ENCODE results near the gene FDPS. TPM values are rescaled to one million over a fixed set of nuclear protein-coding genes. Genes with fewer than 3 reads are reported as not detected.

FDPS gene
- polyA plus RNA-seq, 3 donors from 2014 or later, result 173 to 279 (median 206) TPM

- peaks cover 0 to 5% (median 0%) of the 10 kb centered on the region in 3 donors for H3K36me3 Mint-ChIP-seq
- H3K9me3 Mint-ChIP-seq, result no peaks in the 10 kb centered on the region
- H3K4me3 Mint-ChIP-seq, result no peak overlapping the region
- peak overlapping the region in 1 of 6 donors; percentile 56 for H3K27ac Mint-ChIP-seq
- peaks cover 27 to 33% of the 10 kb centered on the region in 2 donors for H3K4me1 Mint-ChIP-seq
- H3K27me3 Mint-ChIP-seq (ENCODE audit: low read depth in 3 of 3), result peaks cover 2 to 8% (median 3%) of the 10 kb centered on the region in 3 donors
- DNase-seq, result no peak
Observed at GRCh38 chr1:155313261-155313660, 4.6 kb downstream of the FDPS start.

- H3K27ac Mint-ChIP-seq, result no peak overlapping the region
- no peak overlapping the region for H3K4me3 Mint-ChIP-seq
Observed at GRCh38 chr1:155316922-155317321, 8.3 kb downstream of the FDPS start.

GRCh38 chr1:155318082-155318481, 9.4 kb downstream of the FDPS start:
- no peak for DNase-seq
- peaks cover 0 to 8% (median 4%) of the 10 kb centered on the region in 3 donors for H3K36me3 Mint-ChIP-seq
- no peaks in the 10 kb centered on the region for H3K9me3 Mint-ChIP-seq
- H3K27me3 Mint-ChIP-seq (ENCODE audit: low read depth in 3 of 3), result peaks cover 0 to 5% (median 0%) of the 10 kb centered on the region in 3 donors
- H3K27ac Mint-ChIP-seq, result peak overlapping the region in 1 of 6 donors; percentile 42
- H3K4me3 Mint-ChIP-seq, result no peak overlapping the region
- H3K4me1 Mint-ChIP-seq, result peaks cover 13 to 23% of the 10 kb centered on the region in 2 donors

More at GRCh38 chr1:155316922-155317321, 8.3 kb downstream of the FDPS start:
- DNase-seq, result no peak
- Mint-ChIP-seq H3K27me3 (ENCODE audit: low read depth in 3 of 3) (peaks cover 0 to 5% (median 3%) of the 10 kb centered on the region in 3 donors), H3K9me3 (no peaks in the 10 kb centered on the region), H3K4me1 (peaks cover 13 to 18% of the 10 kb centered on the region in 2 donors), H3K36me3 (peaks cover 0 to 8% (median 5%) of the 10 kb centered on the region in 3 donors)

GRCh38 chr1:155319536-155319935, 10.9 kb downstream of the FDPS start:
- peaks cover 13 to 23% of the 10 kb centered on the region in 2 donors for H3K4me1 Mint-ChIP-seq
- H3K36me3 Mint-ChIP-seq, result peaks cover 0 to 8% (median 0%) of the 10 kb centered on the region in 3 donors
- H3K27ac Mint-ChIP-seq, result no peak overlapping the region
- peaks cover 0 to 3% (median 3%) of the 10 kb centered on the region in 3 donors for H3K27me3 Mint-ChIP-seq (ENCODE audit: low read depth in 3 of 3)
- H3K9me3 Mint-ChIP-seq, result no peaks in the 10 kb centered on the region
- DNase-seq, result no peak
- peak overlapping the region in 1 of 5 donors; percentile 73 for H3K4me3 Mint-ChIP-seq

GRCh38 chr1:155320252-155320651, 11.6 kb downstream of the FDPS start:
- peaks cover 0 to 3% (median 3%) of the 10 kb centered on the region in 3 donors for H3K27me3 Mint-ChIP-seq (ENCODE audit: low read depth in 3 of 3)
- H3K4me1 Mint-ChIP-seq, result peaks cover 13 to 26% of the 10 kb centered on the region in 2 donors
- H3K36me3 Mint-ChIP-seq, result peaks cover 0 to 8% (median 0%) of the 10 kb centered on the region in 3 donors
- H3K4me3 Mint-ChIP-seq, result peak overlapping the region; percentile 68 to 78 (median 74)
- peak overlapping the region in 3 of 6 donors; percentile 9 to 41 (median 36) for H3K27ac Mint-ChIP-seq
- no peaks in the 10 kb centered on the region for H3K9me3 Mint-ChIP-seq
- no peak for DNase-seq

GRCh38 chr1:155320661-155321617, 12.3 kb downstream of the FDPS start, which contains the start of gene RUSC1:
Gene RUSC1, plus strand, starts transcription at chr1:155320894. Its CDS starts 880 bp downstream, at chr1:155321774.
- H3K9me3 Mint-ChIP-seq, result no peaks in the 10 kb centered on the region
- H3K36me3 Mint-ChIP-seq, result peaks cover 0 to 8% (median 0%) of the 10 kb centered on the region in 3 donors
- peak within 1 kb of the TSS; percentile 68 to 78 (median 74) for H3K4me3 Mint-ChIP-seq
- peak within 1 kb of the TSS in 3 of 6 donors; percentile 36 to 60 (median 41) for H3K27ac Mint-ChIP-seq
- peak; percentile 56 to 62 (median 60) for DNase-seq
- peaks cover 0 to 8% (median 4%) of the 10 kb centered on the region in 3 donors for H3K27me3 Mint-ChIP-seq (ENCODE audit: low read depth in 3 of 3)
- peaks cover 18 to 28% of the 10 kb centered on the region in 2 donors for H3K4me1 Mint-ChIP-seq

- peaks cover 24 to 30% of the 10 kb centered on the region in 2 donors for H3K4me1 Mint-ChIP-seq
- peaks cover 0 to 8% (median 0%) of the 10 kb centered on the region in 3 donors for H3K36me3 Mint-ChIP-seq
- H3K27me3 Mint-ChIP-seq (ENCODE audit: low read depth in 3 of 3), result peaks cover 0 to 9% (median 5%) of the 10 kb centered on the region in 3 donors
- no peaks in the 10 kb centered on the region for H3K9me3 Mint-ChIP-seq
- H3K4me3 Mint-ChIP-seq, result peak overlapping the region; percentile 73 to 87 (median 74)
- DNase-seq, result no peak
- peak overlapping the region in 1 of 6 donors; percentile 23 for H3K27ac Mint-ChIP-seq
Observed at GRCh38 chr1:155321639-155322503, 13.2 kb downstream of the FDPS start.

GRCh38 chr1:155322571-155322952, 13.9 kb downstream of the FDPS start:
- no peak for DNase-seq
- peaks cover 24 to 30% of the 10 kb centered on the region in 2 donors for H3K4me1 Mint-ChIP-seq
- peaks cover 0 to 9% (median 5%) of the 10 kb centered on the region in 3 donors for H3K27me3 Mint-ChIP-seq (ENCODE audit: low read depth in 3 of 3)
- peaks cover 0 to 8% (median 0%) of the 10 kb centered on the region in 3 donors for H3K36me3 Mint-ChIP-seq
- peak overlapping the region; percentile 73 to 87 (median 74) for H3K4me3 Mint-ChIP-seq
- peak overlapping the region in 1 of 6 donors; percentile 23 for H3K27ac Mint-ChIP-seq
- no peaks in the 10 kb centered on the region for H3K9me3 Mint-ChIP-seq

GRCh38 chr1:155322953-155323728, 14.5 kb downstream of the FDPS start:
- Mint-ChIP-seq H3K4me3 (peak overlapping the region; percentile 85 to 92 (median 88)), H3K4me1 (peaks cover 24 to 30% of the 10 kb centered on the region in 2 donors)
- peak; percentile 87 for DNase-seq

GRCh38 chr1:155323729-155324036, 15.0 kb downstream of the FDPS start:
- peaks cover 24 to 30% of the 10 kb centered on the region in 2 donors for H3K4me1 Mint-ChIP-seq
- peaks cover 0 to 5% (median 0%) of the 10 kb centered on the region in 3 donors for H3K36me3 Mint-ChIP-seq
- peak; percentile 71 to 78 (median 74) for DNase-seq
- peak overlapping the region; percentile 85 to 92 (median 88) for H3K4me3 Mint-ChIP-seq
- peaks cover 0 to 9% (median 5%) of the 10 kb centered on the region in 3 donors for H3K27me3 Mint-ChIP-seq (ENCODE audit: low read depth in 3 of 3)
- H3K27ac Mint-ChIP-seq, result peak overlapping the region in 5 of 6 donors; percentile 68 to 95 (median 87)
- no peaks in the 10 kb centered on the region for H3K9me3 Mint-ChIP-seq

More at GRCh38 chr1:155322953-155323728, 14.5 kb downstream of the FDPS start:
- peak overlapping the region in 5 of 6 donors; percentile 23 to 95 (median 82) for H3K27ac Mint-ChIP-seq
- H3K27me3 Mint-ChIP-seq (ENCODE audit: low read depth in 3 of 3), result peaks cover 0 to 9% (median 5%) of the 10 kb centered on the region in 3 donors
- H3K9me3 Mint-ChIP-seq, result no peaks in the 10 kb centered on the region
- H3K36me3 Mint-ChIP-seq, result peaks cover 0 to 8% (median 0%) of the 10 kb centered on the region in 3 donors

- H3K27ac Mint-ChIP-seq, result peak overlapping the region; percentile 55 to 95 (median 86)
- DNase-seq, result peak; percentile 83 to 86 (median 84)
- peaks cover 24 to 30% of the 10 kb centered on the region in 2 donors for H3K4me1 Mint-ChIP-seq
- H3K4me3 Mint-ChIP-seq, result peak overlapping the region; percentile 85 to 92 (median 88)
- peaks cover 0 to 9% (median 5%) of the 10 kb centered on the region in 3 donors for H3K27me3 Mint-ChIP-seq (ENCODE audit: low read depth in 3 of 3)
- peaks cover 0 to 1% (median 0%) of the 10 kb centered on the region in 3 donors for H3K36me3 Mint-ChIP-seq
- H3K9me3 Mint-ChIP-seq, result no peaks in the 10 kb centered on the region
Observed at GRCh38 chr1:155324037-155324716, 15.5 kb downstream of the FDPS start.
